Measurements from ENCODE around the gene DCAF15. TPM values are rescaled to one million over a fixed set of nuclear protein-coding genes. Genes with fewer than 3 reads are reported as not detected.
"Not testable (repeated sequence)": the region's sequence is repeated elsewhere in the genome, so short reads cannot be mapped to it uniquely, and the experiment has no call there.

The DCAF15 gene
- total RNA-seq, 4 donors from 2014 or later = 11.2 to 38.8 (median 18.0) TPM

DNA sequence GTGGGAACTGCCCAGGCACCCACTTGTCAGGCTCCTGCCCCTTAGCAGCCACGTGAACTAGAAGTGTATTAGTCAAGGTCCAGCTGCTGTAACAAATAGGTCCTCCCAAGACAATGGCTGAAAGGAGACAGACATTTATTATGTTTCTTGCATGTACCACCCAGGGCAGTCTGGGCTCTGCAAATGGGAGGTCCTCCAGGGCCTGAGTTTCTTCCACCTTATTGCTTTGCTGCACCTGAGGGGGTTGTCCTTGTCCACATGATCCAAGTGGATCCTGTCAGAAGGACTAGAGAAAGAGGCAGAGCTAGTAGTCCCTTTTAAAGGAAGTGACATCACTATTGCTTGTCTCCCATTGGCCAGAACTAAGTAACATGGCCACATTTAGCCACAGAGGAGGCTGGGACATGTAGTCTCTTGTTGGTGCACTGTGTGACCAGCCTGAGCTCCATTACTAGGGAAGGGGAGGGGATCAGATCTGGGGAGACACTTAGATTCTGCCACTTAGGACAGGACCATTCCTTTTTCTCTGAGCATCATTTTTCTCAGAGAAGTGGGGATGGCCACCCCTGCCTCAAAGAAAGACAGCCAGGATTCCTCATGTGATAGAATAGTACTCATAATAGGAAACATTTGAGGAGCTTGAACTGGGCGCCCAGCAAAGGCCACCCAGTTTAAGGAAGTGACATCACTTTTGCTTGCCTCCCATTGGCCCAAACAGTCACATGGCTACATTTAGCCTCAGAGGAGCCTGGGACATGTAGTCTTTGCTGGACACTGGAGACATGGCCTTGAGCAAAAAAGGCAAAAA lies 31.2 kb upstream of the DCAF15 start:
- no peaks in the 10 kb centered on the region for H3K4me1 ChIP-seq
- no peak for DNase-seq
- no peak overlapping the region for H3K27ac ChIP-seq
- peak in 1 of 2 donors; percentile 76 for ATAC-seq
- H3K36me3 ChIP-seq = peaks cover 0 to 82% of the 10 kb centered on the region in 2 donors
- H3K9me3 ChIP-seq = no peaks in the 10 kb centered on the region
- no peaks in the 10 kb centered on the region for H3K27me3 ChIP-seq
- H3K4me3 ChIP-seq = no peak overlapping the region
- no peak for TF ChIP-seq POLR2A (IDR thresholded peaks at IDR 0.05)
- TF ChIP-seq, protein P1, sequence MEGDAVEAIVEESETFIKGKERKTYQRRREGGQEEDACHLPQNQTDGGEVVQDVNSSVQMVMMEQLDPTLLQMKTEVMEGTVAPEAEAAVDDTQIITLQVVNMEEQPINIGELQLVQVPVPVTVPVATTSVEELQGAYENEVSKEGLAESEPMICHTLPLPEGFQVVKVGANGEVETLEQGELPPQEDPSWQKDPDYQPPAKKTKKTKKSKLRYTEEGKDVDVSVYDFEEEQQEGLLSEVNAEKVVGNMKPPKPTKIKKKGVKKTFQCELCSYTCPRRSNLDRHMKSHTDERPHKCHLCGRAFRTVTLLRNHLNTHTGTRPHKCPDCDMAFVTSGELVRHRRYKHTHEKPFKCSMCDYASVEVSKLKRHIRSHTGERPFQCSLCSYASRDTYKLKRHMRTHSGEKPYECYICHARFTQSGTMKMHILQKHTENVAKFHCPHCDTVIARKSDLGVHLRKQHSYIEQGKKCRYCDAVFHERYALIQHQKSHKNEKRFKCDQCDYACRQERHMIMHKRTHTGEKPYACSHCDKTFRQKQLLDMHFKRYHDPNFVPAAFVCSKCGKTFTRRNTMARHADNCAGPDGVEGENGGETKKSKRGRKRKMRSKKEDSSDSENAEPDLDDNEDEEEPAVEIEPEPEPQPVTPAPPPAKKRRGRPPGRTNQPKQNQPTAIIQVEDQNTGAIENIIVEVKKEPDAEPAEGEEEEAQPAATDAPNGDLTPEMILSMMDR (IDR thresholded peaks at IDR 0.05 in 4 of 5, conservative IDR thresholded peaks at IDR 0.05 in 1 of 5) = no peak
- intact Hi-C loops (cut with DNase I; ENCODE audit: low total_unique reads) = no loop called here
- in situ Hi-C loops (cut with MboI; ENCODE audit: low sequenced_read_pairs in 4 of 4) = no loop called here

DNA sequence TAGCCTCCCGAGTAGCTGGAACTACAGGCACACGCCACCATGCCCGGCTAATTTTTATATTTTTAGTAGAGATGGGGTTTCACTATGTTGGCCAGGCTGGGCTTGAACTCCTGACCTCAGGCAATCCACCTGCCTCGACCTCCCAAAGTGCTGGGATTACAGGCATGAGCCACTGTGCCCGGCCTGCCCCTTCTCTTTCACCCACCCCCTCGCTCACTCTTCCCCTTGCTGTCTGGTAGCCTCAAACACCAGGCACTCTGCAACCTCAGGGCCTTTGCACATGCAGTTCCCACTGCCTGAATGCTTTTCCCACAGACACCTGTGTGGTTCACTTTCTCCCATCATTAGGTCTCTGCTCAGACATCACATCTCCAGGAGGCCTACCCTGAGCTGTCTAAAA lies 30.2 kb upstream of the DCAF15 start:
- ATAC-seq; DNase-seq; H3K9me3 ChIP-seq; in situ Hi-C loops (cut with MboI; ENCODE audit: low sequenced_read_pairs in 4 of 4); H3K4me1 ChIP-seq; H3K27ac ChIP-seq; intact Hi-C loops (cut with DNase I; ENCODE audit: low total_unique reads); H3K4me3 ChIP-seq; H3K27me3 ChIP-seq: not testable (repeated sequence)
- H3K36me3 ChIP-seq = peaks cover 0 to 88% of the 10 kb centered on the region in 2 donors

DNA sequence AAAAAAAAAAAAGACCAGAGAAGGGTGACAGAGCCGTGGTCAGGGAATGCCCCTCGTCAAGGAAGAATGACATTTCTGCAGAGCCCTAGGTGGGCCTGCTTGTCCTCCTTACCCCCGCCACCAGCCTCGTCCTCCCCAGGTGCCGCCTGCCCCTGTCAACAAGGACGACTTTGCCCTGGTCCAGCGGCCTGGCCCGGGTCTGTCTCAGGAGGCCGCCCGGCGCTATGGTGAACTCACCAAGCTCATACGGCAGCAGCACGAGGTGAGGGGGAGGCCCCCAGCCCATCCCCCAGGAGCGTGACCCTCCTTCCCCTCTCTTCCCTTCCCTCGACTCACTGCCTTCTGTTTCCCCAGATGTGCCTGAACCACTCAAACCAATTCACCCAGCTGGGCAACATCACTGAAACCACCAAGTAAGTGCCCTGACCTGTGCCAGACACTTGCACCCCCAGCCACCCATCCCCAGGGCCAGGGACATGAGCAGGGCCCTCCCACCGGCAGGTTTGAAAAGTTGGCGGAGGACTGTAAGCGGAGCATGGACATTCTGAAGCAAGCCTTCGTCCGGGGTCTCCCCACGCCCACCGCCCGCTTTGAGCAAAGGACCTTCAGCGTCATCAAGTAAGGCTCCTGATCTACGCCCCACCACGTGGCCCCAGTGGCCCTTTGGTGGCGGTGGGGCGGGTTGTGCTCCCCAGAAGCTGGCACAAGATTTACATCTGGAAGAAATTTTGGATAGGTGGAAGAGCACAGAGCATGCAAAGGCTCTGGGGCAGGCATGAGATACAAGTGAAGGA lies 28.9 kb upstream of the DCAF15 start:
- no peaks in the 10 kb centered on the region for H3K27me3 ChIP-seq
- no peaks in the 10 kb centered on the region for H3K9me3 ChIP-seq
- peaks cover 0 to 77% of the 10 kb centered on the region in 2 donors for H3K36me3 ChIP-seq
- no peak overlapping the region for H3K4me3 ChIP-seq
- in situ Hi-C loops (cut with MboI; ENCODE audit: low sequenced_read_pairs in 4 of 4) (no loop called here), intact Hi-C loops (cut with DNase I; ENCODE audit: low total_unique reads) (no loop called here)
- TF ChIP-seq, protein P1 (IDR thresholded peaks at IDR 0.05 in 4 of 5, conservative IDR thresholded peaks at IDR 0.05 in 1 of 5) = no peak
- no peak for TF ChIP-seq POLR2A (IDR thresholded peaks at IDR 0.05)
- H3K4me1 ChIP-seq = no peaks in the 10 kb centered on the region
- ATAC-seq (no peak), DNase-seq (no peak)
- H3K27ac ChIP-seq = no peak overlapping the region

DNA sequence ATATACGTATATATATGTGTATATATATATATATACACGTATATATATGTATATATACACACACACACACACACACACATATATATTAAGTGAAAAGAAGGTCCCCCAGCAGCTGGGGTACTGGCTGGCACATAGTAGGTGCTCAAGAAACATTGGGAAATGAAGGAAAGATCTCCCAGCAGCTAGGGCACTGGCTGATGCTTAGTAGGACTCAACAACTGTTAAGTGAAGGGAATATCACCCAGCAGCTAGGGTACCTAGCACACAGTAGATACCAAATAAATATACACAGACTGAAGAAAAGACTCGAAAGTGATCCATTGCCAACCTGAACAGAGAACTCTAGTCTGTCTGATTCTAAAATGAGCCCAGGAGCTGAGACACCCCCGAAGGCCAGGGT lies 26.3 kb upstream of the DCAF15 start:
- Histone ChIP-seq H3K36me3 (peaks cover 0 to 51% of the 10 kb centered on the region in 2 donors), H3K27me3 (no peaks in the 10 kb centered on the region), H3K4me1 (no peaks in the 10 kb centered on the region), H3K4me3 (no peak overlapping the region), H3K27ac (peak overlapping the region in 2 of 4 donors; percentile 10 to 58), H3K9me3 (no peaks in the 10 kb centered on the region)
- in situ Hi-C loops (cut with MboI; ENCODE audit: low sequenced_read_pairs in 4 of 4) (no loop called here), intact Hi-C loops (cut with DNase I; ENCODE audit: low total_unique reads) (no loop called here)
- ATAC-seq = no peak
- TF ChIP-seq, protein P1 (IDR thresholded peaks at IDR 0.05 in 4 of 5, conservative IDR thresholded peaks at IDR 0.05 in 1 of 5) = no peak
- no peak for DNase-seq

DNA sequence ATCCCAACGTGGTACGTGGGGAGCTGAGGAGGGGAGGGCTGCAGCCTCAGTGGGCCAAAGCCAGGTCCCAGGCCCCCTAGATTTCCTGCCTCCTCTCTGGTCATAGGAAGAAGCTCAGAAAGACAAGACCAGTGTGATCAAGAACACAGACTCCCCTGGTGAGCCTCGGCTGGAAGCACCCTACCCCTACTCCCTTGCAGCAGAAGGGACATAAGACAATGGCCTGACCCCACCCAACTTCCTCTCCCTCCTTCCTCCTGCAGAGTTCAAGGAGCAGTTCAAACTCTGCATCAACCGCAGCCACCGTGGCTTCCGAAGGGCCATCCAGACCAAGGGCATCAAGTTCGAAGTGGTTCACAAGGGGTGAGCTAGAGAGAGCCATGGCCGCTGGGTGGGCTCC lies 25.6 kb upstream of the DCAF15 start:
- Histone ChIP-seq H3K4me3 (no peak overlapping the region), H3K36me3 (peaks cover 0 to 44% of the 10 kb centered on the region in 2 donors), H3K9me3 (no peaks in the 10 kb centered on the region), H3K4me1 (no peaks in the 10 kb centered on the region), H3K27me3 (no peaks in the 10 kb centered on the region), H3K27ac (peak overlapping the region in 2 of 4 donors; percentile 10 to 58)
- DNase-seq (no peak), ATAC-seq (peak in 1 of 2 donors; percentile 36)
- in situ Hi-C loops (cut with MboI; ENCODE audit: low sequenced_read_pairs in 4 of 4) = no loop called here
- intact Hi-C loops (cut with DNase I; ENCODE audit: low total_unique reads) = no loop called here
- TF ChIP-seq, protein P1 (IDR thresholded peaks at IDR 0.05 in 4 of 5, conservative IDR thresholded peaks at IDR 0.05 in 1 of 5) = no peak
- TF ChIP-seq POLR2A (IDR thresholded peaks at IDR 0.05) = no peak
